ENCODE results near the gene CLCA4.
"Not testable (repeated sequence)": the region's sequence is repeated elsewhere in the genome, so short reads cannot be mapped to it uniquely, and the experiment has no call there.

The CLCA4 gene, protein sequence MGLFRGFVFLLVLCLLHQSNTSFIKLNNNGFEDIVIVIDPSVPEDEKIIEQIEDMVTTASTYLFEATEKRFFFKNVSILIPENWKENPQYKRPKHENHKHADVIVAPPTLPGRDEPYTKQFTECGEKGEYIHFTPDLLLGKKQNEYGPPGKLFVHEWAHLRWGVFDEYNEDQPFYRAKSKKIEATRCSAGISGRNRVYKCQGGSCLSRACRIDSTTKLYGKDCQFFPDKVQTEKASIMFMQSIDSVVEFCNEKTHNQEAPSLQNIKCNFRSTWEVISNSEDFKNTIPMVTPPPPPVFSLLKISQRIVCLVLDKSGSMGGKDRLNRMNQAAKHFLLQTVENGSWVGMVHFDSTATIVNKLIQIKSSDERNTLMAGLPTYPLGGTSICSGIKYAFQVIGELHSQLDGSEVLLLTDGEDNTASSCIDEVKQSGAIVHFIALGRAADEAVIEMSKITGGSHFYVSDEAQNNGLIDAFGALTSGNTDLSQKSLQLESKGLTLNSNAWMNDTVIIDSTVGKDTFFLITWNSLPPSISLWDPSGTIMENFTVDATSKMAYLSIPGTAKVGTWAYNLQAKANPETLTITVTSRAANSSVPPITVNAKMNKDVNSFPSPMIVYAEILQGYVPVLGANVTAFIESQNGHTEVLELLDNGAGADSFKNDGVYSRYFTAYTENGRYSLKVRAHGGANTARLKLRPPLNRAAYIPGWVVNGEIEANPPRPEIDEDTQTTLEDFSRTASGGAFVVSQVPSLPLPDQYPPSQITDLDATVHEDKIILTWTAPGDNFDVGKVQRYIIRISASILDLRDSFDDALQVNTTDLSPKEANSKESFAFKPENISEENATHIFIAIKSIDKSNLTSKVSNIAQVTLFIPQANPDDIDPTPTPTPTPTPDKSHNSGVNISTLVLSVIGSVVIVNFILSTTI

DNA sequence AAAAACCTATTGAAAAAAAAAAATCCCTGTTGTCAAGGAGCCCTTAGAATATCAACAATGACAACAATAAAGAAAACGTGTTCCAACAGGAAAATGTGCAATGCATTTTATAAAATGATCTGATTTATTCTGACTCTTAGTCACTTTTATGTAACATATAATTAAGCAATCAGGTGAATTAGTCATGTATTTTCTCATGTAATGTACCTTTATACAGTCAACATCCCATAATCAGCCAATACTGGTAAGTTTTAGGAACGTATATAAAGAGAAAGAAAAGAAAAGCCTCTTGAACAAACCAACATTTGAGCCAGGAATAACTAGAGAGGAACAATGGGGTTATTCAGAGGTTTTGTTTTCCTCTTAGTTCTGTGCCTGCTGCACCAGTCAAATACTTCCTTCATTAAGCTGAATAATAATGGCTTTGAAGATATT, at the start of gene CLCA4:
Gene CLCA4 (plus strand): TSS at position 292 of the 435 bp plus-strand sequence. CDS start 42 bp downstream, at position 334.
- in situ Hi-C loops (cut with HindIII; ENCODE audit: low sequenced_read_pairs), result no loop called here

DNA sequence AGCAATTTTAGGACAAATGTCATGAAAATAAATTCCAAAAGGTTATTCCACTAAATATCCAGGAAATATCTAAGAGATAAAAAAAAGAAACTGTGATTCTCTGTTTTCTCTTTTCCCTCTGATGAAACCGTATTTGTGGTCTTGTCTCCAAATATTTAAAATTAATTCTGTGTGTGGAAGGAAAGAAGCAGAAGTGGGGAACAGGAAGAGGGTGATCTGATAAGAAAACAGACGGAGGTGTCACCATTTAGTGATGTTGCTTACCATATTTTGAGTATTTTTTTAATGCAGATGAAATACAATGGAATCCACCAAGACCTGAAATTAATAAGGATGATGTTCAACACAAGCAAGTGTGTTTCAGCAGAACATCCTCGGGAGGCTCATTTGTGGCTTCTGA, 48.6 kb upstream of the CLCA4 start:
- in situ Hi-C loops (cut with HindIII; ENCODE audit: low sequenced_read_pairs), result no loop called here

DNA sequence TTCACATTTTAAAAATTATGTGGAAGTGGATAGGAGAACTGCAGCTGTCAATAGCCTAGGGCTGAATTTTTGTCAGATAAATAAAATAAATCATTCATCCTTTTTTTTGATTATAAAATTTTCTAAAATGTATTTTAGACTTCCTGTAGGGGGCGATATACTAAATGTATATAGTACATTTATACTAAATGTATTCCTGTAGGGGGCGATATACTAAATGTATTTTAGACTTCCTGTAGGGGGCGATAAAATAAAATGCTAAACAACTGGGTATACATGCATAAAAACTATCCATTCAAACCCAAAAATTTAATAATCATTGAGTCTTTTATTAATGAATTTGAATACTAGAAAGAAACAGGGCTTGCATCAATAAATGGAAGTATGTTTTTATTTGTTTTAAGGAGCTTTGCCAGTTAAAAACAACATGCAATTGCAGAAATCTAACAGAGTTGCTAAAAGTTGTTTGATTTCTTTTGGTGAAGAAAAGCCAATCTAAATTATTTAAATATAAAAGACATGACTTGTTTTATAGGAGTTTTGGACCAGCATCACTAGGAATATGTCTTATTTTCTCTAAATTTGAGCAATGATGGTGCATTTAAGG, 46.8 kb upstream of the CLCA4 start:
- in situ Hi-C loops (cut with HindIII; ENCODE audit: low sequenced_read_pairs), result no loop called here

DNA sequence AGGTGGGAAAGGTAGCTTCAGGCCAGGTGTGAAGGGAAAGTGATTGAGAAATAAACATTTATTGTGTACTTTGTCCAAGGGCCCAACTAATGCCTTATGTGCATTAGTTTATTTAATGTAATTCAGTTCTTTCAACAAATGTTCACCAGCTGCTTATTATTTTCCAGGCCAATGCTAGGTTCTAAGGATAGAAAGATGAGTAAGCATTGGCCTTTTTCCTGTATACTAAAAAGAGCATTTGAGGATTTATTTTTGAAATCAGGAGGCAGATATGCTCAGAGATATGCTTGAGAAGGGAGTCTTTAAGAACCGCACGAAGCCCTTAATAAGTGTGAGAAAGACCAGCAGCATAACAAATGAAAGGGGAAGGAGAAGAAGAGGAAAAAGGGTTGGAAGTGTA, 46.2 kb upstream of the CLCA4 start:
- in situ Hi-C loops (cut with HindIII; ENCODE audit: low sequenced_read_pairs), result no loop called here

DNA sequence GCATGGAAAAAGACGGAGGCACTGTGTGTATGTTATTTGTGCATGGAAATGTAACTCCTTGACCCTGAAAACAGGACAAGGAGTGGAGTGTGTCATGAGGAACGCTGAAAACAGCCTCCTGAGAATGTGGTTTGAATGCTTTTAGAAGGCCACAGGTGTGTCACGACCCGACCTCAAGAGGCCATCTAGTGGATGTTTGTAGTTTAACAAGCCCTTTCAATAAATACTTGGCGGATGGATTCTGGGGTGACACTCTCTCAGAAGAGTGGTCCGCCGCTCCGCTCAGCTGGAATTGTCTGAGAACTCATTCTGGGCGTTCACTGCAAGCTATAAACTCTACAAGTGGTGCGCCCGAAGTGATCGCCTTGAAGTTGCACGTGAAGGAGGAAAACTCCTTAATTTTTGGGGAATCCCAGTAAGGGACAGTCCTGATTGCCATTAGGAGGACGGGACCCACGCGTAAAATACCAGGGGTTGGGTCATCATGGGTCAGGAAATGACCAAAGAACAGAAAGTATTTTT, 44.7 kb upstream of the CLCA4 start:
- in situ Hi-C loops (cut with HindIII; ENCODE audit: low sequenced_read_pairs), result not testable (repeated sequence)

DNA sequence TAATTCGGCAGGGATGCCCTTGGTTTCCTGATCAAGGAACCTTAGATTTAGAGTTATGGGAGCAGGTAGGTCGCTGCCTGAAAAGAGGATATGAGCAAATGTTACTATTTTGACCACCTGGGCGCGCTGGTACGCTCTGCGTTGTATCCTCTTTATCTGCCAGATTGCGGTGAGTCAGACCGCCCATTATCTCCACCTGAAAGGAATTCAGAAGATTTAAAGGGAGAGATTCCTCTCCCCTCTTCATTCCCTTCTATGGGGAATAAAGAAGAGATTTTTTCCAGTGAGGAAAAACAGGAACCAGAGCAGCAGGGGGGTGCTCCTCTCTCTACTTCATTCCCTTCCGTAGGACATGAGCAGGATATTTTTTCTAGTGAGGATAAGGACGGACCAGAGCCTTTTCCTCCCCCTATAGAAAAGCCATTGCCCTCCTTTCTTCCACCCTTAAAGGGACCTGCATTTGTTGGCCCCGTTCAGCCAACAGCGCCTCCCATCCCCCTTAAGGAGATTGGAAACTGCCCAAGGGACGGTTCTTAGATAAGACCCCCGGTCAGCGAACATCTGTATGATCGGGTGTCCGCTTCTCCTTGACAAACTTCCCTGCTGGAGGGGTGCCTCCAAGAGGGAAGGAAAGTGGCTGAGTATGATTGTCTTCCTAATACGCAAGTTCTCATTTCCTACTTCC, 44.0 kb upstream of the CLCA4 start:
- in situ Hi-C loops (cut with HindIII; ENCODE audit: low sequenced_read_pairs), result no loop called here

DNA sequence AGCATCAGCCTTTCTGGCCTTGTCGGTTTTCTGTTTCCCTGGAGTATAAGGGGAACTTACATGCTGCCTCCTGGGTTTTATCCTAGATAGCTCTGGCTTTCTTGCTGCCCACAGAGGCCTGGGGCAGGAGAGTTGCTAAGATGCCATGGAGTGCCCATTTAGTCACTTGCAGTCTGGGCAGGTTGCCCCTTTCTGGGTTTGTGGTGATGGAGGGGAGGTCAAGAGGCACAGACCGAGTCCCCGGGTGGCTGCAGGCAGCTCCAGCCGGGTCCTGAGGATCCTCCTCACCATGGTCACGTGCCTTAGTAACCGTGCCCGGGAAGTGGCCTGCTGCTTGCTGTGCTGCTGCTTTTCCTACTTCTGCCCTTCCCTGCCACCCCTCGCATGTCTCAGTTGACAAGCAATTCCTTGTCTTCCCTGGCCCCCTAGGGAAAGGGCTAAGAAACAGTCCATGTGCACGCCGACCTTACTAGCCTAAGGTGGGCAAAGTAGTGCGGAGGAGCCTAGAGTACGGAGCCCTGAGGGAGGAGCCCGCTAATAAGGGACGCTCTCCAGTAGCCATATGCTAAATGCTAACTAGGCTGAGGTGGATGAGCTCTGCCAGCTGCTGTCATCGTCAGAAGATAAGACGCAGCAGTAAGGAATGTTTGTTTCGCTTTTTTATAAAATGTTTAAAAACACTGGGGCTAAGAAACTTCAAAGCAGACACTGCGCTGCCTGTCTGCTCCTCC, 43.3 kb upstream of the CLCA4 start:
- in situ Hi-C loops (cut with HindIII; ENCODE audit: low sequenced_read_pairs), result no loop called here

DNA sequence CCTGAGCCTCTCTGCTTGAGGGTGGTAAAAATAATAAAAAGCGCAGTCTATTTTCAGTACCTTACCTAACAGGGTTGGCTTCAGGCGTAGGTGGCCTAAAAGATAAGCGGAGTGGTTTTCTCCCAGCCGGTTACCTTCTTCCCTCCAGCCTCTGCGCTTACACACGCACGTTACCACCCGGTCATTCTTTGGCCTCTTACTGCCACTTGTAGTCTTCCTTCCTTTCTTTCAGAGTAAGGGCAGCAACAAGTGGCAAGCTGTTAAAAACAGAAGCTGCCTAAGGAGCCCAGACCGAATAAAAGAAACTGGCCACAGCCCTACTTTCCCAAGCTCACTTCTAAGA, 42.8 kb upstream of the CLCA4 start:
- in situ Hi-C loops (cut with HindIII; ENCODE audit: low sequenced_read_pairs), result no loop called here

DNA sequence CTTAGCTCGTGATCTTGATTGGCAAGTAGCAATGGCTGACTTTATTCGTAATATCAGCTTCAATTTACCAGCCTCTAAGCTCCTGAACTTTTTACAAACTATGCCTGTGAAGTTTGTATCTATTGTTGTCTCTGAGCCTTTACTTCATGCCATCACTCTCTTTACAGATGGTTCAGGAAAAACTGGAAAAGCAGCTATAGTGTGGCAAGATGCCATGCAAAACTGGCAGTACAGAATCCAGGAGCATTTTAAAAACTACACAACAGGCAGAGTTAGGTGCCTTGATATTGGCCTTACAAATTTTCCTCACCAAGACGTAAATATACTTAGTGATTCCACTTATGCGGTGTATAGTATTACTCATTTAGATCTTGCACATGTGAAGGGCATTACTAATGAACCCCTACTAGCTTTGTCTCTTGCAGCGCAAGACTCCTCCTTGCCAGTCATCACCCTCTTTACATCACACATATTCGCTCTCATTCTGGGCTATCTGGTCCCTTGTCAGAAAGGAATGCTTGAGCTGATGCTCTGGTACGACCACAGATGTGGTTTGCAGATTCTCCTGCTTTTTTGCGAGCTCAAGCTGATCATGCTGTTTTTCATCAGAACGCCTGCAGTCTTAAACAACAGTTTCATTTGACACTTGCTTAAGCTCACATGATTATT, 41.8 kb upstream of the CLCA4 start:
- in situ Hi-C loops (cut with HindIII; ENCODE audit: low sequenced_read_pairs), result no loop called here

DNA sequence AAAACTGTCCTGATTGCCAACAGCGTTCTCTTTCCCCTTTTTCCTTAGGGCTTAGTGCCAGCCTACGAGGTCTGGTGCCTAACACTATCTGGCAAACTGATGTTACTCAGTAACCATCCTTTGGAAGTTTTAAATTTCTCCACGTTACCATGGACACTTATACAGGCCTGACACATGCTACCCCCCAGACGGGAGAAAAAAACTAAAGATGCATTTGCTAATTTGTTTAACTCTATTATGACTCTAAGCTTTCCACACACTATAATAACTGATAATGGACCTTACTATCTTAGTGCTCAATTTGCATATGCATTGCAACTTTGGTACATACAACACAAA, 41.3 kb upstream of the CLCA4 start:
- in situ Hi-C loops (cut with HindIII; ENCODE audit: low sequenced_read_pairs), result no loop called here

DNA sequence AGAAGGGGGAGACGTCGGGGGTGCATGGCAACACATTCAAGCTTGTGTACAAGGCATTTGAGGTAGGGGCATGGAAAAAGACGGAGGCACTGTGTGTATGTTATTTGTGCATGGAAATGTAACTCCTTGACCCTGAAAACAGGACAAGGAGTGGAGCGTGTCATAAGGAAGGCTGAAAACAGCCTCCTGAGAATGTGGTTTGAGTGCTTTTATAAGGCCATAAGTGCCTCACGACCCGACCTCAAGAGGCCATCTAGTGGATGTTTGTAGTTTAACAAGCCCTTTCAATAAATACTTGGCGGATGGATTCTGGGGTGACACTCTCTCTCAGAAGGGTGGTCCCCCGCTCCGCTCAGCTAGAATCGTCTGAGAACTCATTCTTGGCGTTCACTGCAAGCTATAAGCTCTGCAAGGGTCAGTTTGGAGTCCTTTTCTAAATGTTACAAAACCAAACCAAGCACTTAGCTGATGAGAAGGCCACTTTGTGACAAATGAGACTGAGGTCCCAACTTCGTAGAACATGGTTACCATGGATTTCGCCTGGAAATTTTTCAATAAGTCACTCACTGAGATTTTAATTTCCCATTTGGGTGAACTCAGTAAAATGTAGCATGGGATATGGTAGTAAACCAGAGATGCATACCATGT, 38.8 kb upstream of the CLCA4 start:
- in situ Hi-C loops (cut with HindIII; ENCODE audit: low sequenced_read_pairs), result no loop called here

DNA sequence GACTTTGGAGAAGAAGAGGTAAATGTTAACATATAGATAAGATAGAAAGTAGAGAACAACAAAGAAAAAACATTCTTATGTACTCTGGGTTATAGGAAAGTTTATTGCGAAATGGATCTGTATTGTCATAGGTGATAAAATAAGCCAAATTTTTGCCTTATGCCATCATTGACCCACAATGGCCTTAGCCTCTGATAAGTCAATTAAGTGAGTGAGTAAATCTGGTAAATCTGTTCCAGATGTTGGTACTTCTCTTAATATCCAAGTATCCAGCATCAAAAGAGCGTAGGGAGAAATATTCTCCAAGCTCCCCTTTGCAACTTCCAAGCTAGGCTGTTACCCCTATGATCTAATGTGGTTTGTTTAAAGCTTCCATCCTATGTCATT, 38.3 kb upstream of the CLCA4 start:
- in situ Hi-C loops (cut with HindIII; ENCODE audit: low sequenced_read_pairs), result no loop called here

DNA sequence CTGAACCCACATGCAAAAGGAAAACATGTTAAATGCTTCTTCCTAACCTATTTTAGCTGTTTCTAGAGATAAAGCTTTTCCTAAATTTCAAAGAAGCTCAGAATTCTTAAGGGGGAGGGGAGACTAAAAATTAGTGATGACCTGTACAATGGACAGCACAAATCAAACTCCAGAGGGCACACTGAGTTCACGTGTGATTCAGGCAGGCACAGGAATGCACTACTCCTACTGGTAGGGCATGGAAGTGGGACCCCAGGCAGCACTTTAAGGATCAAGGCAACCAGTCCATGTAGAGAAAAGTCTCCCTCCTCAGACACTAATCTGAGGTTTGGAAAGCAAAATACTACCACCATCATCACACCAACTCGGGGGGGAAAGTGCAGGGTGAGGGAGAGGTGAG, 31.3 kb upstream of the CLCA4 start:
- in situ Hi-C loops (cut with HindIII; ENCODE audit: low sequenced_read_pairs), result loop anchor here (5.0 kb wide), 2 partner anchors 47 to 53 kb away; no protein-coding TSS in a partner anchor

DNA sequence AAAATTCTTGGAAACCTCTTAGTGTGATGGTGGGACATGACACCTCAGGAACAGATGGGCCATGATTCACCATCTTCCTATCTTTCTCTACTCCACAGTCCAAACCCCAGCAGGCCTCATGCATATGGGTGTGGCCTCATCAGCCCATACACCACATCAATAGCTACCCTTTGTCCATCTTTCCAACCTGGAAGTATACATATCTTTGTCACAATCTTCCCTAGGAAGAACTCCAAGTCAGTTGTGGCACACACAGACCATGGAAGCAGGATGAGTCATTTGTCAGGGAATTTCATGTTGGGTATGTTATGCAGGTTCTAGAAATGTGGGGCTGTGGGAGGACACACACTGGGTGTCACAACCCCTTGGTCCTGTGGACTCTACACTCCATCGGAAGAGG, 30.5 kb upstream of the CLCA4 start:
- in situ Hi-C loops (cut with HindIII; ENCODE audit: low sequenced_read_pairs), result loop anchor here (5.0 kb wide), 2 partner anchors 46 to 54 kb away; no protein-coding TSS in a partner anchor

DNA sequence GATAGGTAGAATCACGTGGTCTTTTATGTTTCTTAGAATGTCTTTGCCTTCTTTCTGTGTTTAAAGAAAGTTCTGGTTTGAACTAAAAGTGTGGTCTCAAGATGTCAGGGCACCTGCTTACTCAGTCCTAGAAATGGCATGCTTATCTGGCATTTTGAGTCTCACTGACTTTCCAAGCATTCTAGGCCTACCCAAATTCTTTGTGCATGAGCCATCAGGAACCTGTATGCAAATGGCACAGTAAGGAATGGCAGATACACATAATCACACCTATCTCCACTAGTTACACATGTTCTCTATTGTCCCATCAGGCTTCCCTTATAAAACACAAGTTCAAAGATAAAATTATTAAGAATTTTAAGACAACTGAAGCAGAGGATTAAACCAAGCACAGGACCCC, 29.5 kb upstream of the CLCA4 start:
- in situ Hi-C loops (cut with HindIII; ENCODE audit: low sequenced_read_pairs), result loop anchor here (5.0 kb wide), 2 partner anchors 45 to 55 kb away; no protein-coding TSS in a partner anchor

DNA sequence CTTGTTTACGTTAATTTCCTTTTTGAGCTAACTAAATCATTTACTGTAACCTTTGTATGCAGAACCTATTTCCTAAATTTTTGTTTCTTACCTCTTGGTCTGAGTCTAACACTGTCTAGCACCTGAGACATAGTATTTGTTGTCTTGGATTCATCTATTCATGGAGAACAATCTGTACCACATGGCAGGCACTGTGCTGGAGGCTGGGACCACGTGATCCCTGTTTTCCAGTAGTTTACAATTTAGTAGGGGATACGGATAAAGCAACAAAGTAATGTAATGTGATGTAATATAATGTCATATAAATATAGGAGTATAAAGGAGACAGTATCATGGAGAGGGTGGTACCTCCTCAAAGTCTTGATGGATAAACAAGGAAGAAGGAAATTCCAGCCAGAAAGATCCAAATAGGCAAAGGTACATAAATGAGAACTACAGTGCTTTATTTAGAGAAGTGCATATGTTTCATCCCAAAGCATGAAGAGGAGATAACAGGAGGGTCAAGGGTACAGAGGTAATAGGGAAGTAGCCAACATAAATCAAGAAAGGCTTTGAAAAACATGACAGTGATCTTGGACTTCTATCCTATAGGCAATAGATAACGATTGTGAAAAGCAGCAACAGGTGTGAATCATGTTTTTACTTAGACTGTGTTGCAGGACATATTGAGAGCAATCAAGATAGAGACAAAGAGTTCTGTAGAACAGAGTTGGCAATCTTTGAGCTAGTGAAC, 25.9 kb upstream of the CLCA4 start:
- in situ Hi-C loops (cut with HindIII; ENCODE audit: low sequenced_read_pairs), result no loop called here

DNA sequence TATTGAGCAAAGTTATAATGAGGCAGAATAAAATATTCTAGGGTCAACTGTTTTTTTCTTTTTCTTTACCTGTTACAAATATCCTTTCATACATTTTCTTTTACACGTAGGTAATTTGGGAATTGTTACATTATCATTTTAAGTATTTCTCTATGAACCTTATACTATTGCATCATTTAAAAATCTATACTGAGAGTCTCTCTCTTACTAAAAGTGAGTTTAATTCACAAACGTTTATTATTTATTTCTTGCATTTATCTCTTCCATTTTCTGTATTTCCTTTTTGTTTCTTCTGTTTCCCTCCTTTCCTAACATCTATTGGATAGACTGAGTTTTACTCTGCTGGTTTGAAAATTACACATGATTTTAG, 25.4 kb upstream of the CLCA4 start:
- in situ Hi-C loops (cut with HindIII; ENCODE audit: low sequenced_read_pairs), result no loop called here

DNA sequence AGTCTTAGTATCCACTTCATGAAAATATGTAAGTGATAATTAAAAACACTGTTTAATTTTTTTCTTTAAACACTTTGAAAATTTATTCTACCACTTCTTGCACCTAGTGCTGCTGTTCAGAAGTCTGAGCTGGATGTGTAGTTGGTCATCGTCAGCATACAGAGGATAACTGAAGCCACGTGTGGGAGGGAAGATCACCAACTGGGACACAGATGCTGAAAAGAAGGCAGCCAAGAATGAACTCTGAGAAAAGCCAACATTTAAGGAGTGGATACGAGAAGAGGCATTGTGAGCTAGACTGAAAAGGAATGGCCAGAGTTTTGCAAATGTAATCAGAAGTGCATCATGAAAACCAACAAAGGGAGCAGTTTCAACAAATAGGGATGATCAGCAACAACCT, 24.6 kb upstream of the CLCA4 start:
- in situ Hi-C loops (cut with HindIII; ENCODE audit: low sequenced_read_pairs), result no loop called here

All from endothelial cell of hepatic sinusoid (primary cell).